Activated T-cell treated with anti-CD3 and anti-CD28 coated beads, Interleukin-2, amount 50 U/mL, for 72 hours (primary cell): Measurements from ENCODE around the gene MEX3D. TPM values are rescaled to one million over a fixed set of nuclear protein-coding genes. Genes with fewer than 3 reads are reported as not detected.
A peak's percentile ranks its signal among the peaks of the same experiment; 100 is the strongest.

Source experiments
- ATAC-seq, 2 donors: fragments of 150-1000 bp; cut with Tn5 transposase; replicated peaks in 1 of 2; 2 replicates each; pipeline ENCODE4 v1.10.0; 2021; ENCODE audit warnings: moderate library complexity in 2 of 2, mild to moderate bottlenecking in 1 of 2
- DNase-seq, 2 donors: peaks; one replicate each; pipeline ENCODE4 v3.0.0; 2021 to 2022; ENCODE audit warnings: mixed read lengths in 1 of 2
- H3K27ac Mint-ChIP-seq: one replicate; pipeline ENCODE4 v1.8.0; 2022; ENCODE audit warnings: mild to moderate bottlenecking, moderate library complexity, mixed read lengths
- H3K27me3 Mint-ChIP-seq: one replicate; pipeline ENCODE4 v1.8.0; 2022; ENCODE audit warnings: low read depth, mixed read lengths
- H3K36me3 Mint-ChIP-seq, 2 donors: one replicate each; pipeline ENCODE4 v1.8.0; 2022; ENCODE audit warnings: mixed read lengths in 2 of 2, mild to moderate bottlenecking in 1 of 2; ENCODE audit not compliant: insufficient read depth in 2 of 2
- H3K4me1 Mint-ChIP-seq: one replicate; pipeline ENCODE4 v1.8.0; 2022; ENCODE audit warnings: low read depth, mixed read lengths
- H3K4me3 Mint-ChIP-seq, 2 donors: one replicate each; pipeline ENCODE4 v1.8.0; 2022; ENCODE audit warnings: mild to moderate bottlenecking in 2 of 2, mixed read lengths in 2 of 2, moderate library complexity in 2 of 2
- H3K9me3 Mint-ChIP-seq, 2 donors: one replicate each; pipeline ENCODE4 v1.8.0; 2022; ENCODE audit warnings: mixed read lengths in 2 of 2
- total RNA-seq, 2 donors: library from RNA; stranded (reverse); gene quantifications; one replicate each; pipeline ENCODE4 v1.2.3, GENCODE V29; 2022

The MEX3D gene
- total RNA-seq, 2 donors from 2014 or later, result 6.4 to 6.8 TPM

GRCh38 chr19:1575323-1576241, 7.5 kb upstream of the MEX3D start:
- Mint-ChIP-seq H3K27me3 (peaks cover 2% of the 10 kb centered on the region), H3K27ac (no peak overlapping the region), H3K4me1 (no peaks in the 10 kb centered on the region), H3K4me3 (no peak overlapping the region), H3K36me3 (peaks cover 0 to 13% of the 10 kb centered on the region in 2 donors), H3K9me3 (no peaks in the 10 kb centered on the region)
- no peak for ATAC-seq
- no peak for DNase-seq

DNA sequence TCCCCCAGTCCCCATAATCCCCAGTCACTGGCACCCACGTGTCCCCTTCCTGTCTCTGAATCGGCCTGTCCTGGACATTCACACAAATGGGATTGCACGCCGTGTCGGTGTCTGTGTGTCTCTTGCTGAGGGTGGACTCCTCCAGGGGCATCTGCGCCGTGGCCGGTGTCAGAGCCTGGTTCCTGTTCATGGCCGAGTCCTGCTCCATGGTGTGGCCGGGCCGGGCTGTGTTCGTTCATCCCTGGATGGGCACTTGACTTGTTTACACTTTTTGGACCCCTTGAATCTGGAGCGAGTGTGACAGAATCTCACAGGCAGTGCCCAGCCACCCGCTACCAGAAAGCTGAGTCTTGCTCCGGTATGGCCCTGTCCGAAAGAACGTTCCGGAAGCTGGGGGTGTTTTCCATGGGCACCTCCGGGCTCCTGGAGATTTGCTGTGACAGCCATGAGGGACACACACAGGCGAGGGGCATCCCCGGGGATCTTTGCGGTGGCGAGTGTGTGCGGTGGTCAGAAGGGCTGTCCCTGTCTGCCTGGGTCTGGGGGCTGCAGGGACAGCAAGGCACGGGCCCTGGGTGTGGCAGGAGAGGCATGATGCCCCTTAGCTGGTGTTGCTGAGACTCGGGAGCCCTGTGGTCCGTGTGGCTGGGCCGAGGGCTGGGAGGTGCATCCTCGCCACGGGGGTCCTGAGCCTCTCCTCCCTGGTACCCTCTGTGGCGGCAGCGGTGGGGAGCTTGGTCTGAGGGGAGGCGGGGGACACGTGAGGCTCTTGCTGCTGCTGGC, 6.4 kb upstream of the MEX3D start:
- Mint-ChIP-seq H3K4me3 (no peak overlapping the region), H3K9me3 (no peaks in the 10 kb centered on the region), H3K36me3 (peaks cover 0 to 7% of the 10 kb centered on the region in 2 donors), H3K27me3 (peaks cover 12% of the 10 kb centered on the region), H3K27ac (no peak overlapping the region), H3K4me1 (peaks cover 7% of the 10 kb centered on the region)
- no peak for DNase-seq
- no peak for ATAC-seq

DNA sequence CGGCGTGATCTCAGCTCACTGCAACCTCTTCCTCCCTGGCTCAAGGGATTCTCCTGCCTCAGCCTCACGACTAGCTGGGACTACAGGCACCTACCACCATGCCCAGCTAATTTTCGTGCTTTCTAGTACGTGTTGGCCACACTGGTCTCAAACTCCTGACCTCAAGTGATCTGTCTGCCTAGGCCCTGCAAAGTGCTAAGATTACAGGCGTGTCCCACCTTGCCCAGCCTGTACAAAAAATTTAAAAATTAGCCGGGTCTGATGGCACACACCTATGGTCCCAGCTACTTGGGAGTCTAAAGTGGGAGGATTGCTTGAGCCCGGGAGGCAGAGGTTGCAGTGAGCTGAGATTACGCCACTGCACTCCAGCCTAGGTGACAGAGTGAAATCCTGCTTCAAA, 4.7 kb upstream of the MEX3D start:
- peaks cover 13% of the 10 kb centered on the region for H3K27me3 Mint-ChIP-seq
- H3K27ac Mint-ChIP-seq, result no peak overlapping the region
- ATAC-seq (no peak), DNase-seq (no peak)
- peaks cover 0 to 3% of the 10 kb centered on the region in 2 donors for H3K36me3 Mint-ChIP-seq
- peaks cover 7% of the 10 kb centered on the region for H3K4me1 Mint-ChIP-seq
- H3K9me3 Mint-ChIP-seq, result no peaks in the 10 kb centered on the region
- H3K4me3 Mint-ChIP-seq, result no peak overlapping the region

DNA sequence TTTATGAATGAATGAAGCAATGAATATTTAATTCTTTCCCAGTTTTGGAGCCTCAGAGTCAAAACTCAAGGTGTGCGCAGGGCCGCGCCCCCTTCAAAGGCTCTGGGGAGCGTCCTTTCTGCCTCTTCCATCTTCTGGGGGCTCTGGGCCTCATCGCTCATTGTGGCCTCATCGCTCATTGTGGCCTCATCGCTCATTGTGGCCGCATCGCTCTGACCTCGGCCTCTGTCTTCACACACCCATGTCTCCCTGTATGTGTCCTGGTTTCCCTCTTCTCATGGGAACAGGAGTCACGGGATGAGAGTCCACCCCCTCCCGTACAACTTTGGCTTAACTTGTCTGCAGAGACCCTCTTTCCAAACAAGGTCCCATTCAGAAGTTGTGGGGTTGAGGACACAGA, 3.2 kb upstream of the MEX3D start:
- ATAC-seq (no peak), DNase-seq (no peak)
- no peaks in the 10 kb centered on the region for H3K9me3 Mint-ChIP-seq
- no peak overlapping the region for H3K27ac Mint-ChIP-seq
- H3K36me3 Mint-ChIP-seq, result peaks cover 0 to 3% of the 10 kb centered on the region in 2 donors
- peaks cover 7% of the 10 kb centered on the region for H3K4me1 Mint-ChIP-seq
- H3K4me3 Mint-ChIP-seq, result no peak overlapping the region
- peaks cover 13% of the 10 kb centered on the region for H3K27me3 Mint-ChIP-seq

DNA sequence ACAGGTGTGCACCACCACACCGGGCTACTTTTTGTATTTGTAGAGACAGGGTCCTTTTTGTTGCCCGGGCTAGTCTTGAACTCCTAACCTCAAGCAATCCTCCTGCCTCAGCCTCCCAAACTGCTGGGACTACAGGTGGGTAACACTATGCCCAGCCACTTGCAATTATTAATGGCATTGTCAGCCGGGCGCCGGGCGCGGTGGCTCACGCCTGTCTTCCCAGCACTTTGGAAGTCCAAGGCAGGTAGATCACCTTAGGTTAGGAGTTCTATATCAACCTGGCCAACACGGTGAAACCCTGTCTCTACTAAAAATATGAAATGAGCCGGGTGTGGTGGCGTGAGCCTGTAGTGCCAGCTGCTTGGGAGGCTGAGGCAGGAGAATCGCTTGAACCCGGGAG, 2.7 kb upstream of the MEX3D start:
- no peaks in the 10 kb centered on the region for H3K9me3 Mint-ChIP-seq
- peaks cover 13% of the 10 kb centered on the region for H3K27me3 Mint-ChIP-seq

GRCh38 chr19:1569997-1570396, 1.9 kb upstream of the MEX3D start:
- DNase-seq, result no peak
- Mint-ChIP-seq H3K4me3 (peak overlapping the region; percentile 3 to 65), H3K27me3 (peaks cover 13% of the 10 kb centered on the region), H3K4me1 (peaks cover 7% of the 10 kb centered on the region), H3K36me3 (no peaks in the 10 kb centered on the region), H3K9me3 (no peaks in the 10 kb centered on the region), H3K27ac (peak overlapping the region; percentile 79)
- no peak for ATAC-seq

More for the DNA sequence above, 2.7 kb upstream of the MEX3D start:
- peaks cover 0 to 1% of the 10 kb centered on the region in 2 donors for H3K36me3 Mint-ChIP-seq
- peaks cover 7% of the 10 kb centered on the region for H3K4me1 Mint-ChIP-seq
- H3K27ac Mint-ChIP-seq, result no peak overlapping the region
- no peak for ATAC-seq
- H3K4me3 Mint-ChIP-seq, result no peak overlapping the region
- DNase-seq, result no peak

DNA sequence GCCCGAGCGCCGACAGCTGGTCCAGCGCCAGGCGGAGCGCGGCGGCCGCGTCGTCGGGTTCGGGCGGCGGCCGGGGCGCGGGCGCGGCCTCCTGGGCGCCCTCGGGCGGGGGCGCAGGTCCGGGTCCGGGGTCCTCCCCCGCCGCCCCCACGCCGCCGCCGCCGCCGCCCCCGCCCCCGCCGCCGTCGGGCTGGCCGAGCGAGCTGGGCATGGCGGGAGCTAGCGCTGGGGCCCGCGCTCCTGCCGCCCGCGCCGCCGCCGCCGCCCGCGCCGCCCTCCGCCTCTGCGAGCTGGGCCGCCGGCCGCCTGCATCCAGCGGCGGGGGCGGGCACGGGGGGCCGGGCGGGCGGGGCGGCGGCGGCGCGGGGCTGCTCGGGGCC, 287 bp downstream of the MEX3D start:
- Mint-ChIP-seq H3K36me3 (no peaks in the 10 kb centered on the region), H3K4me3 (no peak overlapping the region), H3K4me1 (peaks cover 7% of the 10 kb centered on the region), H3K27me3 (peaks cover 13% of the 10 kb centered on the region), H3K9me3 (no peaks in the 10 kb centered on the region), H3K27ac (no peak overlapping the region)
- DNase-seq, result no peak
- ATAC-seq, result peak; percentile 51 to 52

DNA sequence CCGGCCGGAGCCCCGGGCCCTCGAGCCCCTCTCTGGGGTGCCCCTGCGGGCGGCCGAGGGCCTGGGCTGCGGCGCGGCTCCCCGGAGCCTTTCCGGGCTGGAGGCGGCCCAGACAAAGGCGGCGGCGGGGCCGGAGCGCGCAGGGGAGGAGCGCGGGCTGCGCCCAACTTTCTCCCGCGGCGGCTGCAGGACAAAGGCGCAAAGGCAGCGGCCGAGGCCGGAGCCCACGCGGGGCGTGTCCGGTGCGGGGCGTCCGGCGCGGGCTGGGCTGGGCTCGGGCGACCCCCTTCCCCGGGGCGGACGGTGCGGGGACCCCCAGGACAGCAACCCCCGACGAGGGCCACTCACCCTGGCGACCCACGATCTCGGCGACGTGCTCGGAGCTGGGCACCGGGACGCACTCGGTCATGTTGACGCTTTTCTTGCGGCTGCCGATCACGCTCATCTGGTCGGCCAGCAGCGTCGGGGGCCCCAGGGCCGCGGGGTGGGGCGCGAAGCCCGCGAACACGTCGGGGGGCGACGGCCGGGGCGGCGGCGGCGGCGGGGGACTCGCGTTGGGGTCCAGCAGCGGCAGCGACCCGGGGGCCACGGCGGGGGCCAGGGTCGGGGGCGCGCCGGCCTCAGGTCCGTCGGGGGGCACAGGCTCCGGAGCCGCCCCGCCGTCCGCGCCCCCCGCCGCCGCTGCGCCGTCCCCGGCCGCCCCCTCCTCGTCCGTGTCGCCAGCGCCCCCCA, 843 bp downstream of the MEX3D start:
- ATAC-seq (peak in 1 of 2 donors; percentile 16), DNase-seq (peak in 1 of 2 donors; percentile 25)
- no peaks in the 10 kb centered on the region for H3K9me3 Mint-ChIP-seq

DNA sequence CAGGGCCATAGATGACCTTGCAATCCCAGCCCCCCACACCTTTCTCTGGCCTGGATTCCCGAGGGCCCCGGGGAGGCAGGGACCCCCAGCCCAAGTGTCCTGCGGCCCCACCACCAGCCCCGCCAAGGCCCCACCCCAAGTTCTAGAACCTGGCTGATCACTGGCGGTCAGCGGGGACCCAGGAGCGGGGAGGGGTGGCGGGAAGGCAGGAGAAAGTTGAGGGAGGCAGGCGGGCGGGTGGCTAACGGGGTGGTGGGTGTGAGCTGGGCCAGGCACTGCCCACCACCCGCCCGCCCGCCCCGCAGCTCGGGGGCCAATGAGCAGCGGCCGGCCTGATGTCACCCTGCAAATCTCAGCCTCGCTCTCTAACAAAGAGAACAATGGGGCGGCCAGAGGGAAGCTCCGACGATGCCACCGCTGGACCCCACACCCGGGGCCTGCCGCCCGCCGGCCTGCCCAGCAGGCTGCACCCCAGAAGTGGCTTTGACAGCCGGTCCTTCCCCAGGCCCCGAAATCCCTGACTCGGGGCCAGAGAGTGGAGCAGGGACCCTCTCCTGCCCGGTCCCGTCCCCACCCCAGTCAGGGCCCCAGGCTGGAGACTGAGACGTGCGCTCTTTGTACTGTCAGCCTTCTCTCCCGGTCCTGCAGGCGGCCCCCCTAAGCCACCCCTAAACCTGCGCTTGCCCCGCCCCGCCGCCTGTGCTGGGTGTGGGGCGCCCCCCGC, 1.6 kb downstream of the MEX3D start:
- Mint-ChIP-seq H3K27me3 (peaks cover 13% of the 10 kb centered on the region), H3K4me3 (peak overlapping the region in 1 of 2 donors; percentile 34), H3K36me3 (no peaks in the 10 kb centered on the region), H3K4me1 (peaks cover 7% of the 10 kb centered on the region), H3K27ac (no peak overlapping the region), H3K9me3 (no peaks in the 10 kb centered on the region)
- ATAC-seq, result no peak
- no peak for DNase-seq

More for the DNA sequence above, 843 bp downstream of the MEX3D start:
- Mint-ChIP-seq H3K4me1 (peaks cover 7% of the 10 kb centered on the region), H3K27me3 (peaks cover 13% of the 10 kb centered on the region), H3K36me3 (no peaks in the 10 kb centered on the region), H3K27ac (no peak overlapping the region), H3K4me3 (peak overlapping the region; percentile 34 to 49)

GRCh38 chr19:1563251-1563650, 4.9 kb downstream of the MEX3D start:
- Mint-ChIP-seq H3K9me3 (no peaks in the 10 kb centered on the region), H3K36me3 (no peaks in the 10 kb centered on the region), H3K27ac (no peak overlapping the region), H3K4me3 (no peak overlapping the region), H3K4me1 (no peaks in the 10 kb centered on the region), H3K27me3 (no peaks in the 10 kb centered on the region)
- DNase-seq (no peak), ATAC-seq (no peak)

DNA sequence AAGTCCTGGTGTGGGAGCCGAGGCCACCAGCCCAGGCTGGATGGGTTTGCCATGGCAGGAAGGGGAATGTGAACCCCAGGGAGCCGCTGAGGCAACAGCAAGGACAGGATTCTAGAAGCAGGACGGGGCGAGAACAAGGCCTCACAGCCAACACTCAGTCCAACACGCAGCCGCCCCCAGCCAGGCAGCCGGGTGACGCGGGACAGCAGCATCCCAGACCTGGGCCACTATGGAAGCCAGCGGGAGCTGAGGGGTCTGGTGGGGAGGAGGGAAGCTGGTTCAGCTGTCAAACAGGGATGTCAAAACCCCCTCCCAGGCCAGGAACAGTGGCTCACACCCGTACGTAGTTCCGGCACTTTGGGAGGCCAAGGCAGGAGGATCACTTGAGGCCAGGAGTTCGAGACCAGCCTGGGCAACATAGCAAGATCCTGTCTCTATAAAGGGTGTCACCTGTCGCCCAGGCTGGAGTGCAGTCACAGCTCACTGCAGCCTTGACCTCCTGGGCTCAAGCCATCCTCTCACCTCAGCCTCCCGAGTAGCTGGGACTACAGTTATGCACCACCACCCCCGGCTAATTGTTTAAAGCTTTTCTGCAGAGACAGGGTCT, 6.8 kb downstream of the MEX3D start:
- Mint-ChIP-seq H3K4me3 (no peak overlapping the region), H3K9me3 (no peaks in the 10 kb centered on the region), H3K27ac (no peak overlapping the region), H3K36me3 (no peaks in the 10 kb centered on the region), H3K4me1 (no peaks in the 10 kb centered on the region), H3K27me3 (no peaks in the 10 kb centered on the region)
- ATAC-seq (no peak), DNase-seq (no peak)

DNA sequence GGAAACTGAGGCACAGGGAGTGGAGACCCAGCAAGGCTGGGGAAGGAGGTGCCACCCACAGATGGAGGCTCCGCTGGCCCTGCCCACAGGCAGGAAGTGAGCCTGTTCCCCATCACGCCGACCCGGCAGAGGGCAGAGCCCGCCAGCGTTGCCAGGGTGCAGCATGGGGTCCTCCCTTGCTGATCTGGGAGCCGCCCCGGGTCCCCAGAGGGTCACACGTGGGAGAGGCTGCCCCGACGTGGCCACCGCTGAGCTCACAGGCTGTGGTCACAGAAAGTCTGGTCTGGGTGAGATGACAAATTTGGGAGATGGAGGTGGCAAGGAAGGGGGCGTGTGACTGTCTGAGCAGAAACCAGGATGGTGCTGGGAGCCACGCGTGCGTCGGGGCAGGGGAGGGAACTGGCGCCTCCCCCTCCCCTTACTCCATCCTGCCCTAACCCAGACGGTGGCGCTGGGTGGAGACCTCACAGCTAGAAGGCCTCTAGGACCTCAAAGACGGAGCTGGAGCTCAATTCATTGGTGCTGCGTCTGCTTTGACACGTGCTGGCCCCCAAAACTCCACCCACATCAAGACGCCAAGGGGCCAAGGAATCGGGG, 7.7 kb downstream of the MEX3D start:
- Mint-ChIP-seq H3K27ac (no peak overlapping the region), H3K36me3 (no peaks in the 10 kb centered on the region), H3K4me1 (no peaks in the 10 kb centered on the region), H3K9me3 (no peaks in the 10 kb centered on the region), H3K4me3 (no peak overlapping the region), H3K27me3 (no peaks in the 10 kb centered on the region)
- ATAC-seq (no peak), DNase-seq (no peak)
